GM18907 (cell line): Measurements from ENCODE around the gene RREB1.

Experiments used
- ATAC-seq: cut with Tn5 transposase; IDR thresholded peaks from one replicate; pipeline ENCODE4 v1.9.1; 2021; ENCODE audit warnings: mild to moderate bottlenecking, moderate library complexity; ENCODE audit not compliant: unreplicated experiment

The RREB1 gene

GRCh38 chr6:7161845-7162244 lies 54.1 kb downstream of the RREB1 start:
- ATAC-seq = no peak

GRCh38 chr6:7163661-7164071 lies 55.9 kb downstream of the RREB1 start:
- no peak for ATAC-seq

- no peak for ATAC-seq
Observed at GRCh38 chr6:7164536-7165001, 56.8 kb downstream of the RREB1 start.

GRCh38 chr6:7165002-7165889 lies 57.5 kb downstream of the RREB1 start:
- no peak for ATAC-seq

GRCh38 chr6:7165890-7166267 lies 58.1 kb downstream of the RREB1 start:
- ATAC-seq = no peak

- ATAC-seq = no peak
Observed at GRCh38 chr6:7166410-7167293, 58.9 kb downstream of the RREB1 start.

- no peak for ATAC-seq
Observed at GRCh38 chr6:7169296-7169721, 61.5 kb downstream of the RREB1 start.

GRCh38 chr6:7170117-7170732 lies 62.5 kb downstream of the RREB1 start:
- ATAC-seq = no peak

GRCh38 chr6:7171119-7171518 lies 63.4 kb downstream of the RREB1 start:
- ATAC-seq = peak; percentile 46

- ATAC-seq = no peak
Observed at GRCh38 chr6:7171733-7172132, 64.0 kb downstream of the RREB1 start.

- no peak for ATAC-seq
Observed at GRCh38 chr6:7172649-7173048, 64.9 kb downstream of the RREB1 start.

- no peak for ATAC-seq
Observed at GRCh38 chr6:7173843-7174503, 66.2 kb downstream of the RREB1 start.

GRCh38 chr6:7175462-7175861 lies 67.7 kb downstream of the RREB1 start:
- ATAC-seq = no peak

- no peak for ATAC-seq
Observed at GRCh38 chr6:7176208-7176607, 68.4 kb downstream of the RREB1 start.

GRCh38 chr6:7178280-7178679 lies 70.5 kb downstream of the RREB1 start:
- ATAC-seq = no peak

GRCh38 chr6:7180751-7181150 lies 73.0 kb downstream of the RREB1 start:
- no peak for ATAC-seq

- no peak for ATAC-seq
Observed at GRCh38 chr6:7183707-7184106, 75.9 kb downstream of the RREB1 start.

GRCh38 chr6:7184502-7184901 lies 76.7 kb downstream of the RREB1 start:
- ATAC-seq = no peak

GRCh38 chr6:7185561-7185960 lies 77.8 kb downstream of the RREB1 start:
- no peak for ATAC-seq

GRCh38 chr6:7188492-7188891 lies 80.7 kb downstream of the RREB1 start:
- ATAC-seq = peak; percentile 85
